Retinal pigment epithelial cell (primary cell): ENCODE results near the gene VSX1.

Experiments used
- DNase-seq: peaks from one replicate; pipeline ENCODE4 v3.0.0-alpha.2; 2010; ENCODE audit warnings: low read depth
- H3K4me3 ChIP-seq: 2 replicates; pipeline ENCODE4 v1.5.1; 2011; ENCODE audit warnings: mild to moderate bottlenecking, low read length, control low read depth, moderate library complexity
- CTCF ChIP-seq: conservative IDR thresholded peaks from 2 replicates; pipeline ENCODE4 v1.5.1; 2011; ENCODE audit warnings: low read depth, low read length, control low read depth, inconsistent platforms

The VSX1 gene

GRCh38 chr20:25051386-25052155 lies 30.4 kb downstream of the VSX1 start:
- no peak overlapping the region for H3K4me3 ChIP-seq
- TF ChIP-seq CTCF, result no peak
- DNase-seq, result no peak

GRCh38 chr20:25050501-25051350 lies 31.2 kb downstream of the VSX1 start:
- TF ChIP-seq CTCF, result no peak
- no peak for DNase-seq
- H3K4me3 ChIP-seq, result no peak overlapping the region

- H3K4me3 ChIP-seq, result no peak overlapping the region
- no peak for DNase-seq
- no peak for TF ChIP-seq CTCF
Measured at GRCh38 chr20:25050082-25050481, 31.9 kb downstream of the VSX1 start.

GRCh38 chr20:25049261-25050060 lies 32.5 kb downstream of the VSX1 start:
- DNase-seq, result no peak
- no peak overlapping the region for H3K4me3 ChIP-seq
- TF ChIP-seq CTCF, result no peak

- no peak for DNase-seq
- no peak for TF ChIP-seq CTCF
- H3K4me3 ChIP-seq, result no peak overlapping the region
Measured at GRCh38 chr20:25048519-25048952, 33.4 kb downstream of the VSX1 start.

- no peak for TF ChIP-seq CTCF
- H3K4me3 ChIP-seq, result no peak overlapping the region
- no peak for DNase-seq
Measured at GRCh38 chr20:25047766-25048165, 34.2 kb downstream of the VSX1 start.
